Measurements from ENCODE around the gene OSBPL3.

Gene OSBPL3

GRCh38 chr7:24828891-24829661 is 150.9 kb downstream of the OSBPL3 start:
- H3K4me3 ChIP-seq (ENCODE audit: low read depth, low read length) = no peak overlapping the region
- TF ChIP-seq, protein P1, sequence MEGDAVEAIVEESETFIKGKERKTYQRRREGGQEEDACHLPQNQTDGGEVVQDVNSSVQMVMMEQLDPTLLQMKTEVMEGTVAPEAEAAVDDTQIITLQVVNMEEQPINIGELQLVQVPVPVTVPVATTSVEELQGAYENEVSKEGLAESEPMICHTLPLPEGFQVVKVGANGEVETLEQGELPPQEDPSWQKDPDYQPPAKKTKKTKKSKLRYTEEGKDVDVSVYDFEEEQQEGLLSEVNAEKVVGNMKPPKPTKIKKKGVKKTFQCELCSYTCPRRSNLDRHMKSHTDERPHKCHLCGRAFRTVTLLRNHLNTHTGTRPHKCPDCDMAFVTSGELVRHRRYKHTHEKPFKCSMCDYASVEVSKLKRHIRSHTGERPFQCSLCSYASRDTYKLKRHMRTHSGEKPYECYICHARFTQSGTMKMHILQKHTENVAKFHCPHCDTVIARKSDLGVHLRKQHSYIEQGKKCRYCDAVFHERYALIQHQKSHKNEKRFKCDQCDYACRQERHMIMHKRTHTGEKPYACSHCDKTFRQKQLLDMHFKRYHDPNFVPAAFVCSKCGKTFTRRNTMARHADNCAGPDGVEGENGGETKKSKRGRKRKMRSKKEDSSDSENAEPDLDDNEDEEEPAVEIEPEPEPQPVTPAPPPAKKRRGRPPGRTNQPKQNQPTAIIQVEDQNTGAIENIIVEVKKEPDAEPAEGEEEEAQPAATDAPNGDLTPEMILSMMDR (IDR thresholded peaks at IDR 0.05; ENCODE audit: control insufficient read depth, extremely low read depth, insufficient read depth) = no peak
- DNase-seq (ENCODE audit: low read depth) = no peak

- TF ChIP-seq, protein P1 (IDR thresholded peaks at IDR 0.05; ENCODE audit: control insufficient read depth, extremely low read depth, insufficient read depth) = no peak
- no peak overlapping the region for H3K4me3 ChIP-seq (ENCODE audit: low read depth, low read length)
- no peak for DNase-seq (ENCODE audit: low read depth)
Observed at GRCh38 chr7:24827589-24827988, 152.4 kb downstream of the OSBPL3 start.

- TF ChIP-seq, protein P1 (IDR thresholded peaks at IDR 0.05; ENCODE audit: control insufficient read depth, extremely low read depth, insufficient read depth) = no peak
- no peak overlapping the region for H3K4me3 ChIP-seq (ENCODE audit: low read depth, low read length)
- no peak for DNase-seq (ENCODE audit: low read depth)
Observed at GRCh38 chr7:24827027-24827426, 153.0 kb downstream of the OSBPL3 start.

- TF ChIP-seq, protein P1 (IDR thresholded peaks at IDR 0.05; ENCODE audit: control insufficient read depth, extremely low read depth, insufficient read depth) = no peak
- DNase-seq (ENCODE audit: low read depth) = no peak
- no peak overlapping the region for H3K4me3 ChIP-seq (ENCODE audit: low read depth, low read length)
Observed at GRCh38 chr7:24826662-24827020, 153.3 kb downstream of the OSBPL3 start.

DNA sequence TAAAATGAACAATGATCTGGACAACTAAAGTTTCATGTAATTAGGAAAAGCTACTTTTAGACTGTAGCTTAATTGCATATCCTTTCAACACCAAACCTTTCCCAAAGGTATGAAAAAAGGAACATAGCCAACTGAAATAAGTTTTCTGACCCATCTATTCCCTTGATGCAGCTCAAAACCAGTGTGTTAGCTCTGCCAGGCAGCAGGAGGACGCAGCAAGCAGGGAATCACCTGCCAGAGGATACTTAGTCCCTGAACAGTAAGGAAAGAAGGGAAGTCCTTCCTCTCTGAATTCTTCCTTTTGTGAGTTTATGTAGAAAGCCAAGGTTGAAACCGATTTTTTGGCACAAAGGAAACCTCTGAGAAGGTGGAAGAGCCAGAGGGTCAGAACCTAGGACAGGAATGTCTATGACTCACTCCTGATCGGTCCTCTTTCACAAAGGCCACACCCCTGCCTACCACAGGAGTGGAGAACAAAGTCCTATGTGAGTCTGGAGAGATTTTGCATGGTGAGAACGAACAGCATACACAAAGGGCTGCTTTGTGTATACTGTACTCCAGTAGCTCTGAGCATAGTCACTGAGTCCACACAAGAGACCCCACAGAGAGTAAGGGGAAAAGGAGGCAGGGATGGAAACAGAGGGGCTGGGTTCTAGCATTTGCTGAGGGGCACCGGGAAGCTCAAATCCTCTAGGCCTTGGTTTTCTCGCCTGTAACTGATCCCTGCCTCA is 153.9 kb downstream of the OSBPL3 start:
- H3K4me3 ChIP-seq (ENCODE audit: low read depth, low read length) = no peak overlapping the region
- TF ChIP-seq, protein P1 (IDR thresholded peaks at IDR 0.05; ENCODE audit: control insufficient read depth, extremely low read depth, insufficient read depth) = no peak
- no peak for DNase-seq (ENCODE audit: low read depth)

- no peak for DNase-seq (ENCODE audit: low read depth)
- TF ChIP-seq, protein P1 (IDR thresholded peaks at IDR 0.05; ENCODE audit: control insufficient read depth, extremely low read depth, insufficient read depth) = no peak
- no peak overlapping the region for H3K4me3 ChIP-seq (ENCODE audit: low read depth, low read length)
Observed at GRCh38 chr7:24825381-24825794, 154.6 kb downstream of the OSBPL3 start.
